Mesenchymal stem cell (in vitro differentiated cells and primary cell): ENCODE results near the gene RNF157.

ENCODE experiments used
- DNase-seq: peaks from one replicate; pipeline ENCODE4 v3.0.0-alpha.2; 2013
- H2AFZ ChIP-seq: one replicate; pipeline ENCODE4 v1.6.1; 2013; ENCODE audit warnings: low read depth, mild to moderate bottlenecking, control low read depth, inconsistent platforms, low read length, moderate library complexity
- H2AK5ac ChIP-seq: 2 replicates; pipeline ENCODE4 v1.6.1; 2013; ENCODE audit warnings: low read length, moderate library complexity, mild to moderate bottlenecking, inconsistent platforms; ENCODE audit not compliant: severe bottlenecking
- H2BK120ac ChIP-seq: one replicate; pipeline ENCODE4 v1.6.1; 2013; ENCODE audit warnings: low read depth, mild to moderate bottlenecking, inconsistent platforms, low read length, moderate library complexity
- H2BK12ac ChIP-seq, 2 experiments: one replicate each; pipeline ENCODE4 v1.6.1; 2013; ENCODE audit warnings: inconsistent platforms in 2 of 2, low read length in 2 of 2, mild to moderate bottlenecking in 2 of 2, moderate library complexity in 2 of 2, control low read depth in 1 of 2
- H2BK15ac ChIP-seq: one replicate; pipeline ENCODE4 v1.6.1; 2013; ENCODE audit warnings: mild to moderate bottlenecking, low read depth, inconsistent platforms; ENCODE audit not compliant: poor library complexity, severe bottlenecking
- H2BK5ac ChIP-seq: 2 replicates; pipeline ENCODE4 v1.6.1; 2013; ENCODE audit warnings: low read depth, mild to moderate bottlenecking, low read length, control low read depth, inconsistent platforms; ENCODE audit not compliant: poor library complexity, severe bottlenecking
- H3K14ac ChIP-seq, 2 experiments: one replicate each; pipeline ENCODE4 v1.6.1; 2013; ENCODE audit warnings: inconsistent platforms in 2 of 2, low read length in 2 of 2, control low read depth in 1 of 2, mild to moderate bottlenecking in 1 of 2, moderate library complexity in 1 of 2
- H3K18ac ChIP-seq, 2 experiments: one replicate each; pipeline ENCODE4 v1.6.1; 2013; ENCODE audit warnings: inconsistent platforms in 2 of 2, low read length in 2 of 2, control low read depth in 1 of 2, low read depth in 1 of 2, mild to moderate bottlenecking in 1 of 2
- H3K23ac ChIP-seq, 2 experiments: one replicate each; pipeline ENCODE4 v1.6.1; 2013; ENCODE audit warnings: inconsistent platforms in 2 of 2, low read length in 2 of 2, mild to moderate bottlenecking in 2 of 2, moderate library complexity in 2 of 2, control low read depth in 1 of 2
- H3K27ac ChIP-seq: 2 replicates; pipeline ENCODE4 v1.5.1; 2013; ENCODE audit warnings: mild to moderate bottlenecking, moderate library complexity, low read length, control low read depth, inconsistent platforms; ENCODE audit not compliant: poor library complexity, severe bottlenecking
- H3K27me3 ChIP-seq, 2 experiments: 2 replicates each; pipeline versions ENCODE4 v1.6.1 to v1.7.0; 2013; ENCODE audit warnings: low read length in 2 of 2, mild to moderate bottlenecking in 2 of 2, moderate library complexity in 2 of 2, control low read depth in 1 of 2, inconsistent platforms in 1 of 2; ENCODE audit not compliant: control insufficient read depth in 1 of 2, insufficient read depth in 1 of 2
- H3K36me3 ChIP-seq, 2 experiments: 2 replicates each; pipeline versions ENCODE4 v1.6.1 to v1.7.0; 2013; ENCODE audit warnings: low read length in 2 of 2, control low read depth in 1 of 2, inconsistent platforms in 1 of 2, low read depth in 1 of 2, mild to moderate bottlenecking in 1 of 2; ENCODE audit not compliant: insufficient read depth in 2 of 2, control insufficient read depth in 1 of 2
- H3K4ac ChIP-seq, 2 experiments: one replicate each; pipeline ENCODE4 v1.6.1; 2013; ENCODE audit warnings: inconsistent platforms in 2 of 2, low read length in 2 of 2, mild to moderate bottlenecking in 2 of 2, moderate library complexity in 2 of 2, control low read depth in 1 of 2, low read depth in 1 of 2
- H3K4me1 ChIP-seq: 2 replicates; pipeline ENCODE4 v1.6.1; 2013; ENCODE audit warnings: low read depth, low read length, control low read depth; ENCODE audit not compliant: control insufficient read depth, insufficient read depth
- H3K4me2 ChIP-seq: 2 replicates; pipeline ENCODE4 v1.6.1; 2013; ENCODE audit warnings: low read length, mild to moderate bottlenecking, inconsistent platforms; ENCODE audit not compliant: poor library complexity, severe bottlenecking
- H3K4me3 ChIP-seq, 2 experiments: 2 replicates each; pipeline versions ENCODE4 v1.5.1 to v1.7.0; 2013; ENCODE audit warnings: low read length in 2 of 2, mild to moderate bottlenecking in 2 of 2, control low read depth in 1 of 2, low read depth in 1 of 2; ENCODE audit not compliant: insufficient read depth in 1 of 2
- H3K79me1 ChIP-seq: replicated peaks from 2 replicates; pipeline ENCODE4 v1.6.1; 2013; ENCODE audit warnings: mild to moderate bottlenecking, control low read depth, low read length, inconsistent platforms; ENCODE audit not compliant: poor library complexity, severe bottlenecking
- H3K9ac ChIP-seq: 2 replicates; pipeline ENCODE4 v1.7.0; 2013; ENCODE audit warnings: mild to moderate bottlenecking, low read length, moderate library complexity
- H3K9me3 ChIP-seq: 2 replicates; pipeline ENCODE4 v1.7.0; 2013; ENCODE audit warnings: mild to moderate bottlenecking, low read length; ENCODE audit not compliant: control insufficient read depth
- H4K8ac ChIP-seq: one replicate; pipeline ENCODE4 v1.6.1; 2013; ENCODE audit warnings: inconsistent platforms, mild to moderate bottlenecking, low read length, moderate library complexity
- H4K91ac ChIP-seq: one replicate; pipeline ENCODE4 v1.6.1; 2013; ENCODE audit warnings: mild to moderate bottlenecking, low read length, inconsistent platforms
- WGBS: methylation state at CpG from one replicate; pipeline ENCODE4 v1.1.7; 2013; ENCODE audit warnings: mixed read lengths; 5-methylcytosine and 5-hydroxymethylcytosine counted together

RNF157 gene

DNA sequence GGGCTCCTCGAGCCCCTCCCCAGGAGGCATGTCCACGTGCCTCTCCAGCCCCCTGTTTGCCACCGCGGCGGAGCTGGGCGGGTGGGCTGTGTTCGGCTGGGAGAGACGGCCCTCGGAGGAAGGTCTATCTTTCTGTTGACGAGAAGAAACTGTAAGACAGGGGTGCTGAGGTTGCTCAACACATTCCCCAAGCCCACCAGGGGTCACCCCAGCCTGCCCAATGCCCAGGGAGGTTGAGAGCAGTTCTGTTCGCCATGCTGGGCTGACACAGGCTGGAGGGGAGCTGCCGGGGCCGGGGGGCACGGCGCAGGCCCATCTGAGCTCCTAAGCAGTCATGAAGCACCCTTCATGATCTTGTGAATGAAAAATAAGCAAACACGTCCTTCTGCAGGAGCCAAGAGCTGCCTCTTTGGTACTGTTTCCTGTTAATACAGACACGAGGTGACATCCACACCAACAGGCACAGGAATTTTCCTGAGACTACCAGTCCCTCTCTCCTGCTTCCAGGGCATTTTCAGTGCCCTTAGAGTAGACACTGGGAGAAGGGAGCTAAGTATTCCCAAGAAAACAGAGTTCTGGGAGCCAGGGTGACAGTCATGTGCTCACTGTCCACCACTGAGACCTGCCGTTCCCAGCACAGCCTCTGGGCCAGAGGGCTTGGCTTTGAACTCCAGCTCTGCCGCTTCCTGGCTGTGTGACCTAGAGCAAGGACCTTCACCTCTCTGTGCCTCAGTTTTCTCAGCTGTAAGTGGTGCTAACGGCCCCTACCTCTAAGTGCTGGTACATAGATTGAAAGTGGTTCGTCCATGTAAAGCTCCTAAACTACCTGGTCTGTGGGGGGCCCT, 34.0 kb upstream of the RNF157 start:
- 85% methylated on average over 20 of the region's 21 CpGs for WGBS
- no peak overlapping the region for H3K27ac ChIP-seq
- H3K4me2 ChIP-seq, result no peak overlapping the region

DNA sequence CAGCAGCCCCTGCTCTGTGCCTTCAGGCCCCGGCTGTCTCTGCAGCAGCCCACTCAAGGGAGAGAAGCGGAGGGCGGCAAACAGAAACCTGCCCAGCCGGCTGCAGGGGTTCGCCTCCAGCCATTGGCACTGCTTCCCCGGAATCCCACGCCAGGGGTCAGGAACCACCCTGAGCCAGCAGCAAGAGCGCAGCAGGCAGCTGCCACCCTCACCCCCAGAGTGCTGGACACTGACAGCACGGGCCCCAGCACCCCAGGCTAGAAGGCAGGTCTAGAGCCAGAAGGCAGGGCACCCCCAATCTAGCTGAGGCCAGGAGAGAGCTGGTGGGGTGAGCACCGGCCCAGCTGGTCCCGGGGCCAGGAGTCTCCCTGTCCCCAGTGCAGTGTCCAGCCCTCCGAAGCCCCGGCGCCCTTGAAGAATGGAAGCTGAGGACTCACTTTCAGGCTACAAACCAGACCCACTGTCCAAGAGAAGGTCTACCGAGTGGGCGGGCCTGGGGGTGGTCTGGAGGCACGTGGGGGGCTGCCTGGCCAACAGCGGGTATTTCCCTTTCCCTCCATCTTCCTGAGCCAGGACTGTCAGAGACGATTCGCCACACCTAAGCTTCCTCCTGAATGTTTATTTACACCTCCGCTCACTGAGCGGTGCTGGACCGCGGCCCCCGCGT, 33.3 kb upstream of the RNF157 start:
- 93% methylated on average over 26 of the region's 26 CpGs for WGBS
- H2AK5ac ChIP-seq, result no peak overlapping the region
- H3K79me1 ChIP-seq, result peaks cover 16% of the 10 kb centered on the region
- H2BK15ac ChIP-seq, result no peak overlapping the region
- H3K27me3 ChIP-seq, result no peaks in the 10 kb centered on the region
- no peak overlapping the region for H3K27ac ChIP-seq
- no peak overlapping the region for H3K23ac ChIP-seq
- H2BK5ac ChIP-seq, result peak overlapping the region; percentile 3
- no peak overlapping the region for H4K8ac ChIP-seq
- H3K4me2 ChIP-seq, result no peak overlapping the region
- H3K9ac ChIP-seq, result no peak overlapping the region
- no peak overlapping the region for H4K91ac ChIP-seq
- H3K18ac ChIP-seq, result no peak overlapping the region
- peaks cover 16 to 49% of the 10 kb centered on the region in 2 experiments for H3K36me3 ChIP-seq
- H3K14ac ChIP-seq, result no peak overlapping the region
- H2BK120ac ChIP-seq, result no peak overlapping the region
- no peaks in the 10 kb centered on the region for H3K9me3 ChIP-seq
- no peak overlapping the region for H3K4ac ChIP-seq
- no peak overlapping the region for H3K4me3 ChIP-seq
- H2AFZ ChIP-seq, result no peak overlapping the region
- DNase-seq, result peak; percentile 48
- H3K4me1 ChIP-seq, result peaks cover 64% of the 10 kb centered on the region
- no peak overlapping the region for H2BK12ac ChIP-seq

More for the DNA sequence above, 34.0 kb upstream of the RNF157 start:
- Histone ChIP-seq H3K4ac (no peak overlapping the region), H3K4me1 (peaks cover 61% of the 10 kb centered on the region), H3K23ac (no peak overlapping the region), H3K79me1 (peaks cover 13% of the 10 kb centered on the region), H3K18ac (no peak overlapping the region), H3K9ac (no peak overlapping the region), H4K91ac (no peak overlapping the region), H2BK12ac (peak overlapping the region in 1 of 2 experiments; percentile 24), H2AFZ (no peak overlapping the region), H2BK120ac (no peak overlapping the region), H2BK5ac (no peak overlapping the region), H3K4me3 (no peak overlapping the region), H3K14ac (no peak overlapping the region), H3K36me3 (peaks cover 11 to 41% of the 10 kb centered on the region in 2 experiments), H3K27me3 (no peaks in the 10 kb centered on the region), H2BK15ac (no peak overlapping the region), H2AK5ac (no peak overlapping the region), H3K9me3 (no peaks in the 10 kb centered on the region), H4K8ac (no peak overlapping the region)
- DNase-seq, result peak; percentile 51

DNA sequence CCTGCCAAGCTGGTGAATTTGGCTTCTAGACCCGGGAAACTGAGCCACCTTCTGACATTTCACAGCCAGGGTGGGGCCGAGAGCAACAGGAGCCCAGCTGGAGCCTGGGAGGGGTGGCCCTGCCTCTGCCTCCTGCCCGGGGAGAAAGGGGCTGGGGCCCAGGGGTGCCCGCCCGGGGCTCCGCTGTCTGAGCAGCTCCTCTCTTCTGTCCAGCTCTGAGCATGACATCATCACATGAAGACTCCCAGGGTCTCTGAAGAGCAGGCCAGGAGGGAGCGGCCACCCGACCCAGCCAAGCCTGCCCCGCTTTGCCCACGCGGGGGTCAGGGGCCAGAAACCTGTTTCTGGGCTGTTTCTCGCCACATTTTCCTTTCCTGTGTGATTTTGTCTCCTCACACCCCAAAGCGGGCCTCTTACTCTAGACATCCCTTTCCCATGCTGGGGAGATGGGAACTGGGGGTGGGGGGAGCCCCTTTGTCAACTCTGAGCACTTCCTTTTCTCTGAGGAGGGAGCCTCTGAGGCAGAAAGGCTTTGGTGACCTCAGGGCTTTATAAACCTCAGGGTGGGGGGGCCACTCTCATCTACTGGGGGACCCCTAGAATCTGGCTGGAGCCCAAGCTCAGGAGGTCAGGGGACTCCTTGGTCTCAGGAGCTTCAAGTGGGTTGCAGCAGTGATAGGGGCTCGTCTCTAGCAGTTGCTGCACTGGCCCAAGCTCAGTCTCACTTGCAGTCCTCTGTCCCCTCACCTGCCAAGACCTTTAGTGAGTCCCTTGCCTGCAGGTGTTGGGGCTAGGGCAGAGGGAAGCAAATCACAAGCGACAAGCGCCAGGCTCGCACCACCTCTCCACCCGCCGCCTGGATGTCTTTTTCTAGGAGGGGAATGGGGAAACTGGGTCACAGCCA, 32.5 kb upstream of the RNF157 start:
- Histone ChIP-seq H3K23ac (no peak overlapping the region), H4K91ac (no peak overlapping the region), H2AFZ (no peak overlapping the region), H3K79me1 (peaks cover 16% of the 10 kb centered on the region), H2BK15ac (no peak overlapping the region), H2BK120ac (no peak overlapping the region), H3K14ac (no peak overlapping the region), H3K4me2 (no peak overlapping the region), H3K27ac (no peak overlapping the region), H3K9ac (peak overlapping the region; percentile 61), H2BK12ac (no peak overlapping the region), H3K27me3 (no peaks in the 10 kb centered on the region), H3K9me3 (no peaks in the 10 kb centered on the region), H3K18ac (no peak overlapping the region), H2BK5ac (peak overlapping the region; percentile 3), H3K4me1 (peaks cover 71% of the 10 kb centered on the region), H2AK5ac (peak overlapping the region; percentile 47), H3K4ac (no peak overlapping the region), H3K36me3 (peaks cover 16 to 55% of the 10 kb centered on the region in 2 experiments), H4K8ac (no peak overlapping the region), H3K4me3 (no peak overlapping the region)
- 89% methylated on average over 16 of the region's 19 CpGs for WGBS
- DNase-seq, result peak; percentile 52
